Adrenal gland (tissue), 19 donors: ENCODE results near the gene ATP13A5. TPM values are rescaled to one million over a fixed set of nuclear protein-coding genes. Genes with fewer than 3 reads are reported as not detected.

Experiments
- DNase-seq, 7 donors: peaks; one replicate each; pipeline ENCODE4 v3.0.0-alpha.2; 2019 to 2020
- H3K27ac ChIP-seq, 5 donors: fragments of 200-600 bp; sonication (generic) in 4 of 5; 1 replicate in 3 of 5; 2 replicates in 2 of 5; pipeline versions ENCODE4 v1.5.1 to v1.8.0; 2016 to 2020; ENCODE audit warnings: mild to moderate bottlenecking in 1 of 5
- H3K27me3 ChIP-seq: fragments of 200-600 bp; 2 replicates; pipeline ENCODE4 v1.8.0; 2021
- H3K36me3 ChIP-seq, 2 donors: fragments of 200-600 bp; replicated peaks in 1 of 2; 1 replicate in 1 of 2; 2 replicates in 1 of 2; pipeline versions ENCODE4 v1.5.1 to v1.8.0; 2018 to 2022
- H3K4me1 ChIP-seq, 2 donors: fragments of 200-600 bp; replicated peaks in 1 of 2; 1 replicate in 1 of 2; 2 replicates in 1 of 2; pipeline versions ENCODE4 v1.5.1 to v1.8.0; 2018 to 2021
- H3K4me3 ChIP-seq, 4 donors: fragments of 200-600 bp; sonication (generic) in 3 of 4; one replicate each; pipeline ENCODE4 v1.5.1; 2016 to 2018
- H3K9me3 ChIP-seq, 3 donors: fragments of 200-600 bp; sonication (generic) in 1 of 3; replicated peaks in 1 of 3; 1 replicate in 2 of 3; 2 replicates in 1 of 3; pipeline versions ENCODE4 v1.5.1 to v1.8.0; 2016 to 2021
- CTCF ChIP-seq, 6 experiments: fragments of 450-650 bp in 4 of 6; fragments of 200-600 bp in 2 of 6; sonication (generic) in 1 of 6; IDR thresholded peaks; 1 replicate in 5 of 6; 2 replicates in 1 of 6; pipeline versions ENCODE4 v1.5.1 to v1.8.0; 2016 to 2021; ENCODE audit warnings: antibody characterized with exemption in 6 of 6, mild to moderate bottlenecking in 2 of 6, moderate library complexity in 1 of 6
- POLR2A ChIP-seq, 2 donors: fragments of 450-650 bp; IDR thresholded peaks; one replicate each; pipeline ENCODE4 v1.6.1; 2017; ENCODE audit warnings: antibody characterized with exemption in 2 of 2, mild to moderate bottlenecking in 2 of 2, moderate library complexity in 1 of 2
- WGBS, 4 donors: extraction: QIAGEN DNeasy Blood & Tissue Kit in 2 of 4; methylation state at CpG; one replicate each; pipeline versions ENCODE4 v1.1.5 to v1.1.7; 2013 to 2017; 5-methylcytosine and 5-hydroxymethylcytosine counted together
- intact Hi-C, 2 donors: fragments of 100-400 bp; cut with DNase I; formaldehyde crosslinking; loops; one replicate each; pipeline versions ENCODE4 v1.14.1 to v1.15.0; 2022 to 2023
- long read RNA-seq, 10 donors: library from polyadenylated mRNA in 3 of 10; unstranded in 2 of 10; stranded (forward) in 1 of 10; transcript quantifications; one replicate each; pipeline ENCODE4 v2.0.0 and lab custom pipeline, GENCODE V29; 2021 to 2026
- polyA plus RNA-seq, 3 donors: library from polyadenylated mRNA; stranded (reverse); fragments of 200-250 nt in 2 of 3; fragments of 350-450 nt in 1 of 3; fragmentation: Illumina TruSeq in 1 of 3; extraction: RNeasy Lipid Tissue Mini Kit (QIAGEN cat#74804) in 1 of 3; gene quantifications; one replicate each; pipeline ENCODE4 v1.2.3, GENCODE V29; 2013 to 2014
- total RNA-seq, 9 donors: library from RNA; depleted of rRNA in 4 of 9; stranded (reverse); fragments of >200 nt in 4 of 9; fragments of 120-200 nt in 1 of 9; fragmentation: NEBNext Ultra II Directional in 1 of 9; extraction: Animal tissue kit (Norgen Biotek cat#: 25700) in 1 of 9; gene quantifications; one replicate each; pipeline versions ENCODE4 v1.1.0 to v1.2.4, GENCODE V29; 2013 to 2023
- donor health status: healthy with polysubstance abuse.
- donor health status: Bipolar disorder and iron deficiency.
- donor health status: DM: yes; HTN: yes; CAD: no.
- donor health status: DM: no; HTN: no; CAD: no.
- donor health status: DM: no; HTN: no; CAD: no.
- donor health status: DM: yes; HTN: yes; CAD: no.

Gene ATP13A5
- total RNA-seq: 1 to 10 TPM in 1 of 9 donors, not detected in 8; 1.1 TPM
- not detected for polyA plus RNA-seq
- long read RNA-seq, donor 1: 0 reads
- long read RNA-seq, donor 2: 0 reads
- long read RNA-seq, donor 3: 0 reads
- long read RNA-seq, donor 4: 0 reads
- long read RNA-seq, donor 5: 0 reads
- long read RNA-seq, donor 6: 0 reads
- long read RNA-seq, donor 7: 0 reads
- long read RNA-seq, donor 8: 0 reads
- long read RNA-seq, donor 9: 0 reads
- long read RNA-seq, donor 10: 0 reads

GRCh38 chr3:193378706-193379105 lies at the start of gene ATP13A5:
ATP13A5 (minus strand) TSS chr3:193378753; CDS start chr3:193378725, 28 bp downstream.
- no peak for TF ChIP-seq POLR2A (IDR thresholded peaks at IDR 0.05)
- no peak for TF ChIP-seq CTCF (IDR thresholded peaks at IDR 0.05)
- Histone ChIP-seq H3K27me3 (no peaks in the 10 kb centered on the region), H3K27ac (no peak within 1 kb of the TSS), H3K9me3 (no peaks in the 10 kb centered on the region), H3K36me3 (no peaks in the 10 kb centered on the region), H3K4me1 (no peaks in the 10 kb centered on the region), H3K4me3 (no peak within 1 kb of the TSS)
- 75 to 85% (median 79%) methylated on average over 6 of the region's 6 CpGs for WGBS, 4 donors
- DNase-seq: no peak
- intact Hi-C loops: no loop called here

GRCh38 chr3:193418576-193419373 lies 40.2 kb upstream of the ATP13A5 start:
- no peaks in the 10 kb centered on the region for H3K36me3 ChIP-seq
- intact Hi-C loops: no loop called here
- TF ChIP-seq POLR2A (IDR thresholded peaks at IDR 0.05) (no peak), CTCF (IDR thresholded peaks at IDR 0.05) (no peak)
- no peak overlapping the region for H3K27ac ChIP-seq
- DNase-seq: no peak
- 83 to 89% (median 83%) methylated on average over 3 to 4 of the region's 4 CpGs for WGBS, 4 donors
- H3K4me3 ChIP-seq: no peak overlapping the region
- no peaks in the 10 kb centered on the region for H3K4me1 ChIP-seq
- no peaks in the 10 kb centered on the region for H3K9me3 ChIP-seq
- no peaks in the 10 kb centered on the region for H3K27me3 ChIP-seq

- TF ChIP-seq CTCF (IDR thresholded peaks at IDR 0.05): no peak
- TF ChIP-seq POLR2A (IDR thresholded peaks at IDR 0.05): no peak
- Histone ChIP-seq H3K27ac (no peak overlapping the region), H3K9me3 (no peaks in the 10 kb centered on the region), H3K4me3 (no peak overlapping the region), H3K27me3 (no peaks in the 10 kb centered on the region), H3K36me3 (no peaks in the 10 kb centered on the region), H3K4me1 (no peaks in the 10 kb centered on the region)
- 93 to 96% (median 94%) methylated on average over 2 of the region's 2 CpGs for WGBS, 4 donors
- DNase-seq: no peak
- intact Hi-C loops: no loop called here
Observed at GRCh38 chr3:193416629-193417028, 38.1 kb upstream of the ATP13A5 start.

GRCh38 chr3:193407688-193408087 lies 29.1 kb upstream of the ATP13A5 start:
- DNase-seq: no peak
- no peaks in the 10 kb centered on the region for H3K27me3 ChIP-seq
- intact Hi-C loops: no loop called here
- TF ChIP-seq CTCF (IDR thresholded peaks at IDR 0.05) (no peak), POLR2A (IDR thresholded peaks at IDR 0.05) (no peak)
- H3K4me3 ChIP-seq: no peak overlapping the region
- no peaks in the 10 kb centered on the region for H3K36me3 ChIP-seq
- 78 to 93% (median 83%) methylated on average over 1 of the region's 1 CpG for WGBS, 4 donors
- H3K9me3 ChIP-seq: no peaks in the 10 kb centered on the region
- no peaks in the 10 kb centered on the region for H3K4me1 ChIP-seq
- no peak overlapping the region for H3K27ac ChIP-seq
